GM12801 (cell line): ENCODE data around the gene DTYMK.

Experiments used
- TF ChIP-seq, protein P1 (sequence below): IDR thresholded peaks from one replicate; pipeline ENCODE4 v1.5.1; 2011; ENCODE audit warnings: control low read depth; ENCODE audit not compliant: insufficient read length; ENCODE audit errors: extremely low read depth

The DTYMK gene

GRCh38 chr2:241721852-241722251 is 35.2 kb upstream of the DTYMK start:
- TF ChIP-seq, protein P1, sequence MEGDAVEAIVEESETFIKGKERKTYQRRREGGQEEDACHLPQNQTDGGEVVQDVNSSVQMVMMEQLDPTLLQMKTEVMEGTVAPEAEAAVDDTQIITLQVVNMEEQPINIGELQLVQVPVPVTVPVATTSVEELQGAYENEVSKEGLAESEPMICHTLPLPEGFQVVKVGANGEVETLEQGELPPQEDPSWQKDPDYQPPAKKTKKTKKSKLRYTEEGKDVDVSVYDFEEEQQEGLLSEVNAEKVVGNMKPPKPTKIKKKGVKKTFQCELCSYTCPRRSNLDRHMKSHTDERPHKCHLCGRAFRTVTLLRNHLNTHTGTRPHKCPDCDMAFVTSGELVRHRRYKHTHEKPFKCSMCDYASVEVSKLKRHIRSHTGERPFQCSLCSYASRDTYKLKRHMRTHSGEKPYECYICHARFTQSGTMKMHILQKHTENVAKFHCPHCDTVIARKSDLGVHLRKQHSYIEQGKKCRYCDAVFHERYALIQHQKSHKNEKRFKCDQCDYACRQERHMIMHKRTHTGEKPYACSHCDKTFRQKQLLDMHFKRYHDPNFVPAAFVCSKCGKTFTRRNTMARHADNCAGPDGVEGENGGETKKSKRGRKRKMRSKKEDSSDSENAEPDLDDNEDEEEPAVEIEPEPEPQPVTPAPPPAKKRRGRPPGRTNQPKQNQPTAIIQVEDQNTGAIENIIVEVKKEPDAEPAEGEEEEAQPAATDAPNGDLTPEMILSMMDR = no peak

DNA sequence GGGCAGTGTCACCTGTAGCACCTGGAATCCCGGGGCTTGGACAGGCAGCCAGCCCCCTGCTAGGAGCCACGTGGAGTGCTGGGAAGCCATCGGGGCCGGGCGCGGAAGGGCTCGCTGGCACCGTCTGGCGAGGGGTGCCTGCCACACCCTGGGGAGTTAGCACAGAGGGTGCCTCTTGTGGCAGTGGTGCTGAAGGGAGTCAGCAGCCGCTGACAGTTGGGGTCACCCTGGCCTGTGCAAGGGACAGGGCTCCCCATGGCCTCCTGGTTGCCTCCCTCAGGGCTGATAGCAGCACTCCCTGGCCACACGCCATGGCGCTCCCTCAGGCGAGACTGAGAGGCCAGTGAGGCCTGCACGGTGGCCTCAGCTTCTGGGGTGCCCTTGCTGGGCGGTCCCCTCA is 33.9 kb upstream of the DTYMK start:
- TF ChIP-seq, protein P1 = no peak

GRCh38 chr2:241720099-241720498 is 33.5 kb upstream of the DTYMK start:
- TF ChIP-seq, protein P1 = no peak

DNA sequence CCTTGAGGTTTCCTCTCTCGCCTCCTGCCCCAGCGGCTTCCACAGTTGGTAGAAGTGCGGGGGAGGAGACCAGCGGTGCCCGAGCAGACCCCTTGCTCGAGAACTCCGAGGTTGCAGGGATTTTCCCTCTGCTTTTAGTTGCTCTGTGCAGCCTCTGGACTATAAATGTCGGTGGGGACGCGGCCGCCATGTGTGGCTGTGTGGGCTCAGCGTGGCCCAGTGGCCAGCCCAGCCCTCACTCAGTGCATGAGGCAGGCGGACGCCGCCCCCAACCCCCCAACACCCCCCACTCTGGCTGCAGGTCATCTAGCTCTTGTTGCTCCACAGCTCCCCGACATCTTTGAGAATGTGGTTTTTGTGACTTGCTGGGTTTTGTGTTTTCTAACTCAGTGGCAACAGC is 32.5 kb upstream of the DTYMK start:
- TF ChIP-seq, protein P1 = no peak

DNA sequence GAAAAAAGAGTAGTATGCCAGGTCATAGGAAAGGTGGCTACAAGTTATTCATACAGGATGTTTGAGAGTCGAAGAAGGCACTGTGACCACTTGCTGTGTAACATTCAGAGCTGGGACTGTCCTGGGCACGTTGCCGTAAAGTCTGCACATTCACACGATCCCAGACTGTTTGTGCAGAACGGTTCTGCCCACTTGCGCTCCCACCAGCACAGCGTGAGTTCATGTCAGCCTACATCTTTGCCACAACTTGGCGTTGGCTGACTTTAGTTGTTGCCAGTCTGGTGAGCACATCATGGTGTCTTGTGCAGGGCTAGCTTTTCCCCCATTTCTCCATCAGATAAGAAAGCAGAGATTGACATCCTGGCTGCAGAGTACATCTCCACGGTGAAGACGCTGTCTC is 22.3 kb upstream of the DTYMK start:
- TF ChIP-seq, protein P1 = no peak

DNA sequence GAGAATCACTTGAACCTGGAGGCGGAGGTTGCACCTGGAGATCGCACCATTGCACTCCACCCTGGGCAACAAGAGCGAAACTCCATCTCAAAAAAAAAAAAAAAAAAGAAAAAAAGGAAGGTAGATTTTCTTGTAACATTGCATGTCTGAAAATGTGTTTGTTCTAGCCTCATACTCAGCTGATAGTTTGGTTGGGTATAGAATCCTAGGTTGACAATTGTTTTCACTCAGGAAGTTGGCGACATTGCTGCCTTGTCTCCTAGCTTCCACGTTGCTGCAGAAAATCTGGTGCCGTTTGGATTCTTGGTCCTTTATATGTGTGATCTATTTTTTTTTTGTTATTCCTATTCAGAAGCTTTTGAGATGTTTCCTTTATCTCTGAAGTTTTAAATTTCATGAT is 19.9 kb upstream of the DTYMK start:
- TF ChIP-seq, protein P1 = no peak

GRCh38 chr2:241703032-241703604 is 16.5 kb upstream of the DTYMK start:
- TF ChIP-seq, protein P1 = no peak
